Aortic smooth muscle cell (primary cell): ENCODE data around the gene OR6Y1. TPM values are rescaled to one million over a fixed set of nuclear protein-coding genes. Genes with fewer than 3 reads are reported as not detected.

Source experiments
- total RNA-seq: library from RNA; depleted of rRNA; stranded (reverse); fragments of >200 nt; gene quantifications from 2 replicates; pipeline ENCODE4 v1.2.3, GENCODE V29; 2014

The OR6Y1 gene, protein sequence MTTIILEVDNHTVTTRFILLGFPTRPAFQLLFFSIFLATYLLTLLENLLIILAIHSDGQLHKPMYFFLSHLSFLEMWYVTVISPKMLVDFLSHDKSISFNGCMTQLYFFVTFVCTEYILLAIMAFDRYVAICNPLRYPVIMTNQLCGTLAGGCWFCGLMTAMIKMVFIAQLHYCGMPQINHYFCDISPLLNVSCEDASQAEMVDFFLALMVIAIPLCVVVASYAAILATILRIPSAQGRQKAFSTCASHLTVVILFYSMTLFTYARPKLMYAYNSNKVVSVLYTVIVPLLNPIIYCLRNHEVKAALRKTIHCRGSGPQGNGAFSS
- not detected in 2 replicates for total RNA-seq

DNA sequence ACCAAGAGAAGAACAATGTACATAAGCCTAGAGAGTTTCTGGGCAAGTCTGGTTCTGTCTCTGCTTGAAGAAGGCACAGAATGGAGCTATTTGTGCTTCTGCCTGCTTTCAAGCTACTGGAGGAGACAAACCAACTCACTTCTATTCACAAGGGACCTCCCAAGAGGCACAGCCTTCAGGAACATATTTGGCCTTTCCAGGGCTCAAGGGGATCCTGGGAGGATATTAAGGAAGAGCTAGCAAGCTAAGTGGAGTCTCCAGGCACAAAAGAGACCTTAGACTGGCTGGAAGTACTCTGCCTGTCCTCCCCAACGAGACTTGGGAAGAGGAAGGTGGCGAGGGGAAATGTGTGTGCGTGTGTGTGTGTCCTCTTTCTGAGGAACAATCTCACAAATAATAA, at the start of gene OR6Y1:
Gene OR6Y1 (minus strand): TSS at position 54 of the 400 bp plus-strand sequence. CDS start 6,300 bp downstream, outside the sequence.

GRCh38 chr1:158579733-158580132, 25.5 kb upstream of the OR6Y1 start, which contains the start of gene OR10X1:
Gene OR10X1 (minus strand): TSS chr1:158579899. CDS start chr1:158579899, 0 bp downstream.

DNA sequence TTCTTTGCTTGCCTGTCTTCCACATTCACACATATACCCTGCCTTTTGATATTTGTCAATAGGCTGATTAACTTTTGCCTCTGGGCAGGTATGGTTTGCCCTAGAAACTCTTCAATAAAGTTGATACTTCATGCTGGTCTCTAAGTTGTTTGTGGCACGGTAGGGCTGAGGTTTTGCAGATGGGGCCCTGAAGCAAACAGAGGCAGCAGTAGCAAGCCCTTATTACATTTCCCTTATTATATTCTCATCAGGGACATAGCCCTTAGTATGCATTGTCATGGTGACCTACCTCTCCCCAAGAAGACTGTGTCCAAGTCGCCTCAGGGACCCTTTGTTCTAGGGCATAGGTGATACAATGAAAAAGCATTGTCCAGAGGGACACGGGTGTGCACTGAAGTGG, 16.3 kb upstream of the OR6Y1 start, which contains the start of gene OR6P1:
Gene OR6P1 (minus strand): TSS at position 101 of the 400 bp plus-strand sequence. CDS start 6,976 bp downstream, outside the sequence.

Other genes starting within 250 kb of the OR6Y1 start
- gene CD1B, start 222.9 kb downstream of the OR6Y1 start, total RNA-seq, result not detected in 2 replicates
- gene CD1E, start 200.5 kb downstream of the OR6Y1 start, total RNA-seq, result not detected in 2 replicates
- gene OR10T2, start 154.9 kb downstream of the OR6Y1 start, total RNA-seq, result not detected in 2 replicates
- not detected in 2 replicates for gene OR10K2, start 128.2 kb downstream of the OR6Y1 start, total RNA-seq
- gene OR10K1, start 92.6 kb downstream of the OR6Y1 start, total RNA-seq, result not detected in 2 replicates
- not detected in 2 replicates for gene OR10R2, start 82.2 kb downstream of the OR6Y1 start, total RNA-seq
- not detected in 2 replicates for gene OR6P1, start 16.2 kb upstream of the OR6Y1 start, total RNA-seq
- gene OR10X1, start 25.5 kb upstream of the OR6Y1 start, total RNA-seq, result not detected in 2 replicates
- gene OR10Z1, start 50.9 kb upstream of the OR6Y1 start, total RNA-seq, result not detected in 2 replicates
- under 0.01 and 0.12 TPM in 2 replicates for gene SPTA1, start 132.3 kb upstream of the OR6Y1 start, total RNA-seq
- not detected in 2 replicates for gene OR6K2, start 146.2 kb upstream of the OR6Y1 start, total RNA-seq
- not detected in 2 replicates for gene OR6K3, start 166.3 kb upstream of the OR6Y1 start, total RNA-seq
- gene OR6K6, start 200.3 kb upstream of the OR6Y1 start, total RNA-seq, result not detected in 2 replicates
- gene OR6N1, start 217.8 kb upstream of the OR6Y1 start, total RNA-seq, result not detected in 2 replicates
- gene OR6N2, start 226.8 kb upstream of the OR6Y1 start, total RNA-seq, result not detected in 2 replicates